ENCODE measurements around the gene FAU.
A peak's percentile ranks its signal among the peaks of the same experiment; 100 is the strongest.

FAU gene

GRCh38 chr11:65083834-65084597 is 37.9 kb downstream of the FAU start, which contains the start of the genes CDCA5 and ZFPL1:
CDCA5 (minus strand) TSS chr11:65084040; CDS start chr11:65083978, 62 bp downstream.
ZFPL1 (plus strand) TSS chr11:65084222; CDS start chr11:65084699, 477 bp downstream.
- peak; percentile 60 to 97 (median 91) for DNase-seq

- DNase-seq = no peak
These were observed 38.6 kb downstream of the FAU start for GRCh38 chr11:65083134-65083833.

GRCh38 chr11:65078786-65079342 is 43.1 kb downstream of the FAU start:
- no peak for DNase-seq

- DNase-seq = no peak
These were observed 43.8 kb downstream of the FAU start for GRCh38 chr11:65078151-65078550.

- no peak for DNase-seq
These were observed 44.5 kb downstream of the FAU start for GRCh38 chr11:65077451-65077850.

- DNase-seq = no peak
These were observed 49.3 kb downstream of the FAU start for GRCh38 chr11:65072631-65072966.

- no peak for DNase-seq
These were observed 49.9 kb downstream of the FAU start for GRCh38 chr11:65071907-65072630.

All from amygdala (tissue), 56 donors.